GM12891 (cell line): ENCODE measurements around the gene UNC13A.
A peak's percentile ranks its signal among the peaks of the same experiment; 100 is the strongest.

Experiments
- DNase-seq: peaks from one replicate; pipeline ENCODE4 v3.0.0; 2011; ENCODE audit warnings: low spot score; ENCODE audit not compliant: insufficient read length
- FAIRE-seq: peaks from 2 replicates; lab custom pipeline; 2011; peaks lifted over from hg19 to GRCh38; lab: Jason Lieb, UNC
- PAX5 ChIP-seq: IDR thresholded peaks from 2 replicates; pipeline ENCODE4 v1.6.1; 2011; ENCODE audit warnings: low read length, moderate library complexity, mild to moderate bottlenecking; ENCODE audit not compliant: insufficient read depth, severe bottlenecking
- POLR2A ChIP-seq: IDR thresholded peaks from 2 replicates; pipeline ENCODE4 v1.6.1; 2011; ENCODE audit warnings: low read depth, low read length, control low read depth
- POLR2AphosphoS5 ChIP-seq: IDR thresholded peaks from 2 replicates; pipeline ENCODE4 v1.6.1; 2011; ENCODE audit warnings: low read depth, low read length, control low read depth
- POU2F2 ChIP-seq: IDR thresholded peaks from 2 replicates; pipeline ENCODE4 v1.6.1; 2011; ENCODE audit warnings: low read depth, mild to moderate bottlenecking, control low read depth, low read length, moderate library complexity
- SPI1 ChIP-seq: IDR thresholded peaks from 2 replicates; pipeline ENCODE4 v1.6.1; 2011; ENCODE audit warnings: low read depth, low read length, control low read depth
- TAF1 ChIP-seq: IDR thresholded peaks from 2 replicates; pipeline ENCODE4 v1.6.1; 2011; ENCODE audit warnings: low read depth, low read length, control low read depth

The UNC13A gene

DNA sequence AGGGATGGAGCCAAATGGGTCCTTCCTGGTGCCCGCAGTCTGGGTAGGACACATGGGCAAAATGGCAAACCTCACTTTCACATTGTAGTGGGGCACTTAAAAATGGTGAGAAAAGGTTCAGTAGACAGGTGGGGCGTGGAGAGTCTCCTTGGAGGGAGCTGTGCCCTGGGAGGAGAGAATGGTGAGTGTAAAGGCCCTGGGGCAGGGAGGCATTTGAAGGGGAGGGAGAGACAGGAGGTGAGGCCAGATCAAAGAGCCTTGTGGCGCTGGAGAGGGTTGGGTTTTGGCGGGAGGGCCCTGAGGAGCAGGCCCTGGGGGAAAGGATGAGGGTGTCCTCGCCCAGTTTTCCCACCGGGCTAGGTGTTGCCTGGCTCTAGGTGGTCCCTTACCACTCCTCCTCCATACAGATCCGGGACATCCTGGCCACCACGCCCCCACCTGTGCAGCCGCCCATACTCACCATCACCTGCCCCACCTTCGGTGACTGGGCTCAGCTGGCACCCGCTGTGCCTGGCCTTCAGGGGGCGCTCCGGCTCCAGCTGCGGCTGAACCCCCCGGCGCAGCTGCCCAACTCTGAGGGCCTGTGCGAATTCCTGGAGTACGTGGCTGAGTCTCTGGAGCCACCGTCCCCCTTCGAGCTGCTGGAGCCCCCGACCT is 37.4 kb upstream of the UNC13A start:
- no peak for TF ChIP-seq PAX5
- TF ChIP-seq POU2F2: no peak
- no peak for TF ChIP-seq POLR2A
- no peak for TF ChIP-seq POLR2AphosphoS5
- no peak for TF ChIP-seq SPI1
- no peak for TF ChIP-seq TAF1
- no peak for FAIRE-seq
- DNase-seq: no peak

DNA sequence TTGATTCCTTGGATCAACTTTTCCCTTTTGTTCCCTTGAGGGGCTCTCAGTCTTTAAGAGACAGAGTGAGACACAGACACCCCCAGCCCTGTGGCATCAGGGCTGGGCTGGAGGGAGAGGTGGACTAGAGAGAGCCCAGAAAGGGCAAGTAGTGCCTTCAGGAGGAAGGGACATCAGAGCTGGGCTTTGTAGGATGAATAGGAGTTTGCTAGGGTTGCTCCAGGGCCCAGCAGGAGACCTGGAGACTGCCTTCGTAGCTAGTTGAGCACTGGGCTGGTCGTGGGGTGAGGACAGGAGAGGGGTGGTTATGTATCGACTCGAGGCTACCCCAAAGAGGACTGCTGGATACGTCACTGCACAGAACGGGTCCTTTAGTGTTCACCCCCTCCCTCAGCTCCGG is 36.5 kb upstream of the UNC13A start:
- TF ChIP-seq POLR2A (no peak), TAF1 (no peak), POU2F2 (no peak), POLR2AphosphoS5 (no peak), PAX5 (no peak), SPI1 (no peak)
- FAIRE-seq: no peak
- no peak for DNase-seq

DNA sequence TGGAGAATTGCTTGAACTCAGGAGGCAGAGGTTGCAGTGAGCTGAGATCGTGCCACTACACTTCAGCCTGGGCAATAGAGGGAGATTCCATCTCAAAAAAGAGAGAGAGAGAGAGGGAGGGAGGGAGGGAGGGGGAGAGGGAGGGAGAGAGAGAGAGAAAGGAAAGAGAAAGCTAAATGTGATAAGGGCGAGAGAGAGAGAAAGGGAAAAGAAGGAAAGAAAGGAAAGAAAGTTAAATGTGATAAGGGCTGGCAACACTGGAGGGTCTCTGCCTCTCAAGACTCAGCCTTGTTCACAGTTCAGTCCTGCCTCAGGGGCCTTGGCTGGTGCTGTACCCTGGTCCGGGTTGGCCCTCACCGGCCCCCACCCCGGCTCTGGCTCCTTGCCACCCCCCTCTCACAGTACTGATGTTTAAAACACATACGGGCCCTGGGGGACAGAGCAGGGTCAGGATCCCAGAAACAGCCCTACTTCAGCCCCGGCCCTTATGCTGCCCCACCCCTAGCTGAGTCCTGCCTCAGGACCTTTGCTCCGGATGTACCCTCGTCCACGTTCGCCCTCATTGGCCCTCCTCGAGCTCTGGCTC is 34.6 kb upstream of the UNC13A start:
- DNase-seq (no peak), FAIRE-seq (no peak)
- no peak for TF ChIP-seq POLR2A
- TF ChIP-seq POLR2AphosphoS5: no peak
- TF ChIP-seq SPI1: no peak
- TF ChIP-seq POU2F2: no peak
- no peak for TF ChIP-seq PAX5
- TF ChIP-seq TAF1: no peak

DNA sequence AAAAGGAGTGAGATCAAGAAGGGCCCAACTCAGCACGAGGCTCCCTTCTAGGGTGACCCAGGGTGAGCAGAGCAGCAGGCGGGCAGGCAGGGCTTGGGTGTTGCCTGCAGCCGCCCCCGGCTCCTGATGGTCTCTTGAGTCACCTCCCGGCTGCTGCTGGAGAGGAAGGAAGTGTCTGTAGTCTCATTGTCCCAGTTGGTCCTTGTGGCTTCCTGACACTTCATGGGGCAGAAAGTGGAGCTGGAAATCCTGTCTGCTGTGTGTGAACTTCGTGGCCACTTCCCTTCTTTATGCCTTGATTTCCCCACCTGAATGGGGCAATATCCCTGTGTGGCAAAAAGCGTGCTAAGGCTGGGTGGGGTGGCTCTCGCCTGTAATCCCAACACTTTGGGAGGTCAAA is 33.7 kb upstream of the UNC13A start:
- DNase-seq: no peak
- TF ChIP-seq SPI1 (0 out of 2 replicates have a peak, but pooled peaks have one; percentile 2), POU2F2 (no peak), TAF1 (no peak), PAX5 (no peak), POLR2A (no peak), POLR2AphosphoS5 (no peak)
- FAIRE-seq: no peak

DNA sequence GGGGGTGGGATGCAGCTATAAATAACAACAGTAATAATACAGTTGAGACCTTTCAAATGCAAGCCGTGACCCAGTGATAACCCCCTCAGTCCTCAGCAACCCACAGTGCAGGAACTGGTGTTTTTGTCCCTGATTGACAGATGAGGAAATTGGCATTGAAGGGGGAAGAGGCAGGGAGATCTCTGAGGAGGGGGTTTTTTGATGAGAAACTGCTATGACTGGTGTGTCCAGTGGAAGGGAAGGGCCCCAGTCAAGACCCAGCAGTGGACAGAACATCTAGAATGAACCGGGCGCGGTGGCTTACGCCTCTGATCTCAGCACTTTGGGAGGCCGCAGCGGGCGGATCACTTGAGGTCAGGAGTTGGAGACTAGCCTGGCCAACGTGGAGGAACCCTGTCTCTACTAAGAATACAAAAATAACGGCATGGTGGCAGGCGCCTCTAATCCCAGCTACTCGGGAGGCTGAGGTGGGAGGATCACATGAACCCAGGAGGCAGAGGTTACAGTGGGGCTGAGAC is 33.0 kb upstream of the UNC13A start:
- no peak for DNase-seq
- TF ChIP-seq POLR2AphosphoS5: no peak
- no peak for TF ChIP-seq POU2F2
- no peak for TF ChIP-seq POLR2A
- TF ChIP-seq SPI1: no peak
- no peak for TF ChIP-seq PAX5
- TF ChIP-seq TAF1: no peak
- no peak for FAIRE-seq

DNA sequence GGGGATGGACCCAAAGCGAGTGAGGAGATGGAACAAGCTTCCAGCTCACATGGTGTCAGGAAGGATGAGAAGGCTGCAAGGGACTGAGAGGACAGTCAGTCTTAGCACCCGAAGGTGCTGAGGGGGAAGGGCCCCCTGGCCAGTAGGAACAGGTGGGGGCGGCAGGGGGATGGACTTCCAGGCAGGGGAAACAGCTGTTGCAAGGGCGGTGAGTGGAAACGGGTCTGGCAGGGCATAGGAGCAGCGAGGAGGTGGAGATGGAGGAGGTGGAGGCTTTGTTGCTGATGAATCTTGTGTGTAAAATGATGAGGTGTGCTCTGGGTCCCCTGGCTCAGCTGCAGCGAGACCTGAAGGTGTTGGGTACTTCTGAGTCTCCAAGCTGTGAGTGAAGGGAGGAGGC is 32.3 kb upstream of the UNC13A start:
- DNase-seq: no peak
- FAIRE-seq: peak; percentile 81
- no peak for TF ChIP-seq POU2F2
- no peak for TF ChIP-seq POLR2AphosphoS5
- no peak for TF ChIP-seq TAF1
- no peak for TF ChIP-seq PAX5
- TF ChIP-seq SPI1: no peak
- TF ChIP-seq POLR2A: no peak

DNA sequence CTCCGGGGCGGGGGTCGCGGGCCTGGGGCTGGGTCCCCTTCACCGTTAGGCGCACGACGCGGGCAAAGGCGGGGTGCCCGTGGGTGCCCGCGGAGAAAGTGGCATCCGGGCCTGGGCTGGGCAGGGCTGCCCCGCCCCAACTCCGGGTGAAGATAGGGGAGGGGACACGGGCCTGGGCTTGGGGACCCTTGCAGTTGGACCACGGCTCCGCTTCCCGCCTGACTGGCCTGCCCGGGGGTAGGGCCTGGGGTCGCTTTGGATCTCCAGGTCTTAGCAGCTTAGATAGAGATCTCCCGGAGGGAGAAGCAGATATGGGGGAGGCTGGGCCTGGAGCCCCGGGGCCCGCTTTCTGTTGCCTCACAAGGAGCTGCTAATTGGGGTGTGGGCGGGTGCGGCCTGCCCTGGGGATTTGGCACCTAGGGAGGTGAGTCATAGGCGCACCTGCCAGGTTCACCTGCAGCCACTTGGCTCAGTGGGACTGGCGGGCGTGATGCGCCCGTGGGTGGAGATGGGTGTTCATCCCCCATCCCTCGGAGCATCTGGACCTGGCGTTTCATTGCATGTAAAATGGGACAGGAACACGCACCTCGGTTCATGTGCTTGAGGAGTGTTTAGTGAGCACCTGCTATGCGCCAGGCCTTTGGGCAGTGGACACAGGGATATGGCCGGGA is 31.7 kb upstream of the UNC13A start:
- FAIRE-seq (no peak), DNase-seq (no peak)
- TF ChIP-seq PAX5 (no peak), POLR2A (no peak), POLR2AphosphoS5 (no peak), TAF1 (no peak), SPI1 (no peak), POU2F2 (no peak)

DNA sequence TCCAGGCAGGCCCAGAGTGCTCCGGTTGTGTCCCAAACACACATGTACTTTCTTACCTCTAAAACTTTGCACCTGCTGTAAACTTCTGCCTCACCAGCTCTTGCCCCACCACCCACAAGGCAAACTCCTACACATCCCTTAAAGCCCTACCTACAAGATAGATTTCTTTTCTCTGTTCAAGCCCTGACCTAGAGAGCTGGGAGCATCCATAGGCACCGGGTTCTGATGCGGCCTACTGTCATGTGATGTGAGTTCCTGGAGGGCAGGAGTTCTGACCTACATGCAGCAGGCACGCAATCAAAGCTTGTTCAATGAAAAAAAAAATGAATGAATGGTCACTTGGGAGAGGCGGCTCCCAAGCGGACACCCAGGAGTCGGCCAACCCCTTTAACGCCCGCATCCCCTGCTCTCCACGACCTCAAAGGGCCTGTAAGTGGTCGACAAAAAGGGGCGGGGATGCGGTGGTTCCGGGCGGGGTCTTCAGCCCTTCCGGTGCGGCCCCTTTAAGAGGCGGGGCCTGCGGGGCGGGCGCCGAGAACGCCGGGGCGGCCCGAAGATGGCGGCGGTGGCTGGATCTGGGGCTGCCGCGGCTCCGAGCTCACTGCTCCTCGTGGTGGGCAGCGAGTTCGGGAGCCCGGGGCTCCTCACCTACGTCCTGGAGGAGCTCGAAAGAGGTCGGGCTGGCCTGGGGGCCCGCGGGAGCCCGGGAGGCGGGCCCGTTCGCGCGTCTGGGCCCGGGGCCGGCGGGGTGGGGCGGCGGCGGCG is 31.0 kb upstream of the UNC13A start, which contains the start of gene MAP1S:
Gene MAP1S (plus strand): TSS at position 534 of the 765 bp plus-strand sequence. CDS start 23 bp downstream, at position 557.
- DNase-seq (peak; percentile 89), FAIRE-seq (peak; percentile 88)
- TF ChIP-seq POLR2AphosphoS5: peak; percentile 55; the same call in 1 of the 2 replicates
- peak; percentile 85 for TF ChIP-seq TAF1
- no peak for TF ChIP-seq PAX5
- peak; percentile 59; the same call in 1 of the 2 replicates for TF ChIP-seq POLR2A

DNA sequence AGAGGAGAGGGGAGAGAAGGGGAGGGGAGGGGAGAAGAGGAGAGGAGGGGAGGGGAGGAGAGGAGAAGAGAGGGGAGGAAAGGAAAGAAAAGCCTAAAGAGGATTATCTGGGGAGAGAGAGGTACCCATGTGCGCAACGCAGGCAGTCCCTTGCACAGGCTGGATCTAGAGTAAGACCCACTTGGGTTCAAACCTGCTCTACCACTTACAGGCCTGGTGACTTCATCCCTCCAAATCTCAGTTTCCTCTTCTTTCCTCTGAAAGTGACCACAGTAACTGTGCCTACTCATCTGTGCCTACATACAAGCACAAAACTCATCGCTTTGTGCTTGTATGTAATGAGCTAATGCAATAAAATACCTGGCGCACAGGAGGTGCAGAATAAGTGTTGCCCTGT is 30.4 kb upstream of the UNC13A start:
- TF ChIP-seq POLR2AphosphoS5: no peak
- TF ChIP-seq POLR2A: no peak
- TF ChIP-seq SPI1: no peak
- TF ChIP-seq PAX5: no peak
- no peak for TF ChIP-seq TAF1
- FAIRE-seq: no peak
- DNase-seq: no peak
